T-helper 2 cell (primary cell): ENCODE results near the gene MT1G.

Experiments
- DNase-seq, 5 experiments: peaks; one replicate each; pipeline versions ENCODE4 v3.0.0 to v3.0.0-alpha.2; 2012 to 2022

The MT1G gene

GRCh38 chr16:56617212-56618085 is 50.4 kb downstream of the MT1G start:
- DNase-seq = peak in 3 of 5 experiments; percentile 27 to 79 (median 37)
